ENCODE data around the gene ACMSD. TPM values are rescaled to one million over a fixed set of nuclear protein-coding genes. Genes with fewer than 3 reads are reported as not detected.

Gene ACMSD
- total and polyA plus RNA-seq, 9 of the 15 experiments (the other 6 are each of a cell fraction or from before 2014, with no cell fraction given), result not detected

GRCh38 chr2:134917888-134918525, 79.6 kb downstream of the ACMSD start (continued):
- TF ChIP-seq, protein P1, sequence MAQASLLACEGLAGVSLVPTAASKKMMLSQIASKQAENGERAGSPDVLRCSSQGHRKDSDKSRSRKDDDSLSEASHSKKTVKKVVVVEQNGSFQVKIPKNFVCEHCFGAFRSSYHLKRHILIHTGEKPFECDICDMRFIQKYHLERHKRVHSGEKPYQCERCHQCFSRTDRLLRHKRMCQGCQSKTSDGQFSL (CRISPR knock-in tag; IDR thresholded peaks at IDR 0.05), result no peak
- TF ChIP-seq, protein P1 (tag; IDR thresholded peaks at IDR 0.05), result no peak
- TF ChIP-seq POLR2H (tag; IDR thresholded peaks at IDR 0.05; ENCODE audit: low read depth) (peak; percentile 95), PHF20 (IDR thresholded peaks at IDR 0.05; ENCODE audit: partially characterized antibody) (peak; percentile 57), HMGN3 (IDR thresholded peaks at IDR 0.05; ENCODE audit: borderline replicate concordance, extremely low read depth, insufficient read length, low read depth, low read length) (no peak), ZNF384 (IDR thresholded peaks at IDR 0.05; ENCODE audit: low read depth, low read length) (no peak), FOXK2 (conservative IDR thresholded peaks at IDR 0.05 in 1 of 2, IDR thresholded peaks at IDR 0.05 in 1 of 2; ENCODE audit: low read depth in 2 of 2) (peak in 1 of 2 experiments; percentile 11; a peak in 1 of 4 replicates), LARP7 (IDR thresholded peaks at IDR 0.05) (no peak), ZNF431 (CRISPR knock-in tag; IDR thresholded peaks at IDR 0.05) (no peak), CBFA2T2 (conservative IDR thresholded peaks at IDR 0.05) (no peak), ZFP30 (CRISPR knock-in tag; IDR thresholded peaks at IDR 0.05; ENCODE audit: borderline replicate concordance) (no peak), SMAD4 (CRISPR knock-in tag; conservative IDR thresholded peaks at IDR 0.05) (peak; percentile 80), TRIM25 (IDR thresholded peaks at IDR 0.05; ENCODE audit: borderline replicate concordance) (no peak), RBM25 (IDR thresholded peaks at IDR 0.05; ENCODE audit: low read depth, low read length, severe bottlenecking) (no peak), CEBPB (tag; IDR thresholded peaks at IDR 0.05) (no peak)
- TF ChIP-seq, protein P2, sequence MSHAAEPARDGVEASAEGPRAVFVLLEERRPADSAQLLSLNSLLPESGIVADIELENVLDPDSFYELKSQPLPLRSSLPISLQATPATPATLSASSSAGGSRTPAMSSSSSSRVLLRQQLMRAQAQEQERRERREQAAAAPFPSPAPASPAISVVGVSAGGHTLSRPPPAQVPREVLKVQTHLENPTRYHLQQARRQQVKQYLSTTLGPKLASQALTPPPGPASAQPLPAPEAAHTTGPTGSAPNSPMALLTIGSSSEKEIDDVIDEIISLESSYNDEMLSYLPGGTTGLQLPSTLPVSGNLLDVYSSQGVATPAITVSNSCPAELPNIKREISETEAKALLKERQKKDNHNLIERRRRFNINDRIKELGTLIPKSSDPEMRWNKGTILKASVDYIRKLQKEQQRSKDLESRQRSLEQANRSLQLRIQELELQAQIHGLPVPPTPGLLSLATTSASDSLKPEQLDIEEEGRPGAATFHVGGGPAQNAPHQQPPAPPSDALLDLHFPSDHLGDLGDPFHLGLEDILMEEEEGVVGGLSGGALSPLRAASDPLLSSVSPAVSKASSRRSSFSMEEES (CRISPR knock-in tag; IDR thresholded peaks at IDR 0.05), result no peak
- TF ChIP-seq, protein P3, sequence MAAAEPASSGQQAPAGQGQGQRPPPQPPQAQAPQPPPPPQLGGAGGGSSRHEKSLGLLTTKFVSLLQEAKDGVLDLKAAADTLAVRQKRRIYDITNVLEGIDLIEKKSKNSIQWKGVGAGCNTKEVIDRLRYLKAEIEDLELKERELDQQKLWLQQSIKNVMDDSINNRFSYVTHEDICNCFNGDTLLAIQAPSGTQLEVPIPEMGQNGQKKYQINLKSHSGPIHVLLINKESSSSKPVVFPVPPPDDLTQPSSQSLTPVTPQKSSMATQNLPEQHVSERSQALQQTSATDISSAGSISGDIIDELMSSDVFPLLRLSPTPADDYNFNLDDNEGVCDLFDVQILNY (CRISPR knock-in tag; IDR thresholded peaks at IDR 0.05), result no peak
- TF ChIP-seq, protein P4, sequence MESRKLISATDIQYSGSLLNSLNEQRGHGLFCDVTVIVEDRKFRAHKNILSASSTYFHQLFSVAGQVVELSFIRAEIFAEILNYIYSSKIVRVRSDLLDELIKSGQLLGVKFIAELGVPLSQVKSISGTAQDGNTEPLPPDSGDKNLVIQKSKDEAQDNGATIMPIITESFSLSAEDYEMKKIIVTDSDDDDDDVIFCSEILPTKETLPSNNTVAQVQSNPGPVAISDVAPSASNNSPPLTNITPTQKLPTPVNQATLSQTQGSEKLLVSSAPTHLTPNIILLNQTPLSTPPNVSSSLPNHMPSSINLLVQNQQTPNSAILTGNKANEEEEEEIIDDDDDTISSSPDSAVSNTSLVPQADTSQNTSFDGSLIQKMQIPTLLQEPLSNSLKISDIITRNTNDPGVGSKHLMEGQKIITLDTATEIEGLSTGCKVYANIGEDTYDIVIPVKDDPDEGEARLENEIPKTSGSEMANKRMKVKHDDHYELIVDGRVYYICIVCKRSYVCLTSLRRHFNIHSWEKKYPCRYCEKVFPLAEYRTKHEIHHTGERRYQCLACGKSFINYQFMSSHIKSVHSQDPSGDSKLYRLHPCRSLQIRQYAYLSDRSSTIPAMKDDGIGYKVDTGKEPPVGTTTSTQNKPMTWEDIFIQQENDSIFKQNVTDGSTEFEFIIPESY (CRISPR knock-in tag; IDR thresholded peaks at IDR 0.05), result no peak
